ENCODE measurements around the gene GLDC.

The GLDC gene

DNA sequence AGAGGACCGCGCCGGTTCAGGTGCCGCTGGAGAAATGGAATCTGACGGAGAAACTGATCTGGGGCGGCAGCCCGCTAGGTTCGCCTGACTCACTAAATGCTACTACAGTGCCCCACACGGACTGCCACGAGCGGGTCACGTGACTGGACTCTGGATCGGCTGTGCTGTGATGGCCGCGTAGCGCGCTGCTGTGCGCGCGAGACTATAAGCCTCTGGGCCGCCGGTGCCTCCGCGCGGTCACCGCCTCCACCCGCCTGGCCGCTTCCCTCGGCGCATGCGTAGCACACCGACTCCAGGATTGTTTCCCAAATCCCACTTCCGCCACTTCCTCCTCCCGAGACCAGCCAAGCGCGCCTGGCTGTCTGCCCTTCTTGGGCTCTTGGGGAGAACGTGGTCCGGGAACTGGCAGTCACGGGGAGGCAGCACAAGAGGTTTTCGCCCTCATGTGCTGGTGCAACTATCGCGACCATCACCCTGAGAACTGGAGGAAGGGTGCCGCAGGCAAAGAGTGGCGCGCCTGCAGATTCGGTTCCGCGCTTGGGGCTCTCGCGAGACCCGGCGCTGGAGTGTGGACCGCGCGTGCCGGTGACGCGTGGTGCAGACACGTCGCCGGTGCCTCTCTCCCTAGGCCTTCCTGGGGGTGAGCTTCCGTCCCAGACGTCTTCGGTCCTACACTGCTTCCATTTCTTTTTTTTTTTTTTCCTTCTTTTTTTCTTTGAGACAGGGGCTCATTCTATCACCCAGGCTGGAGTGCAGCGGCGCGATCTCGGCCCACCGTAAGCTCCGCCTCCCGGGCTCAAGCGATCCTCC is 35.8 kb upstream of the GLDC start:
- TF ChIP-seq, protein P1, sequence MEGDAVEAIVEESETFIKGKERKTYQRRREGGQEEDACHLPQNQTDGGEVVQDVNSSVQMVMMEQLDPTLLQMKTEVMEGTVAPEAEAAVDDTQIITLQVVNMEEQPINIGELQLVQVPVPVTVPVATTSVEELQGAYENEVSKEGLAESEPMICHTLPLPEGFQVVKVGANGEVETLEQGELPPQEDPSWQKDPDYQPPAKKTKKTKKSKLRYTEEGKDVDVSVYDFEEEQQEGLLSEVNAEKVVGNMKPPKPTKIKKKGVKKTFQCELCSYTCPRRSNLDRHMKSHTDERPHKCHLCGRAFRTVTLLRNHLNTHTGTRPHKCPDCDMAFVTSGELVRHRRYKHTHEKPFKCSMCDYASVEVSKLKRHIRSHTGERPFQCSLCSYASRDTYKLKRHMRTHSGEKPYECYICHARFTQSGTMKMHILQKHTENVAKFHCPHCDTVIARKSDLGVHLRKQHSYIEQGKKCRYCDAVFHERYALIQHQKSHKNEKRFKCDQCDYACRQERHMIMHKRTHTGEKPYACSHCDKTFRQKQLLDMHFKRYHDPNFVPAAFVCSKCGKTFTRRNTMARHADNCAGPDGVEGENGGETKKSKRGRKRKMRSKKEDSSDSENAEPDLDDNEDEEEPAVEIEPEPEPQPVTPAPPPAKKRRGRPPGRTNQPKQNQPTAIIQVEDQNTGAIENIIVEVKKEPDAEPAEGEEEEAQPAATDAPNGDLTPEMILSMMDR (IDR thresholded peaks at IDR 0.05), result no peak

DNA sequence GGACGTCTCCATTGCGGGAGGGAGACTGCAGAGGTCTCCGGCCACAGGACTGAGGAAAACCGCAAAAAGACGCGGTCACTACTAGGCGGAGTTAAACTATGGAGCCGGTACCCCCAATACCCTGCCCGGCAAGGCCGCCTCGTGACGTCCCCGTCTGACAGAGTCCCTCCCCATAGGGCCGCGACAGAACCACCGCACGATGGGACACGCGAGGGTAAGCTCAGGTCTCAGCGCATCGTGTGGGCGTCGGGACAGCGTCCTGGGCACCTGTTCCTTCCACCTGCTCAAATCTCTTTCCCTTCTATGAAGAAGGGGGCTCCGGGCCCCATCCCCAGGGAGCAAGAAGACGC is 35.2 kb upstream of the GLDC start:
- TF ChIP-seq, protein P1 (IDR thresholded peaks at IDR 0.05), result no peak

DNA sequence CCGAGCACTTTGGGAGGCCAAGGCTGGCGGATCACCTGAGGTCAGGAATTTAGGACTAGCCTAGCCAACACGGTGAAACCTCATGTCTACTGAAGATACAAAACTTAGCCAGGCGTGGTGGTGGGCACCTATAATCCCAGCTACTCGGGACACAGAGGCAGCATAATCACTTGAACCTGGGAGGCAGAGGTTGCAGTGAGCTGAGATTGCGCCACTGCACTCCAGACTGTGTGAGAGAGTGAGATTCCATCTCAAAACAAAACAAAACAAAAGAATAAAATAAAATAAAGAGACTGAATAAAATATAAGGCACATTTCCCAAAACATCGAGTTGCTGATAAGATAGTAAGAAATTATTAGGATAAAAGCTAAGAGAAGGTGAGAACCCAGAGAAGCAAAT is 32.3 kb upstream of the GLDC start:
- TF ChIP-seq, protein P1 (IDR thresholded peaks at IDR 0.05), result no peak

DNA sequence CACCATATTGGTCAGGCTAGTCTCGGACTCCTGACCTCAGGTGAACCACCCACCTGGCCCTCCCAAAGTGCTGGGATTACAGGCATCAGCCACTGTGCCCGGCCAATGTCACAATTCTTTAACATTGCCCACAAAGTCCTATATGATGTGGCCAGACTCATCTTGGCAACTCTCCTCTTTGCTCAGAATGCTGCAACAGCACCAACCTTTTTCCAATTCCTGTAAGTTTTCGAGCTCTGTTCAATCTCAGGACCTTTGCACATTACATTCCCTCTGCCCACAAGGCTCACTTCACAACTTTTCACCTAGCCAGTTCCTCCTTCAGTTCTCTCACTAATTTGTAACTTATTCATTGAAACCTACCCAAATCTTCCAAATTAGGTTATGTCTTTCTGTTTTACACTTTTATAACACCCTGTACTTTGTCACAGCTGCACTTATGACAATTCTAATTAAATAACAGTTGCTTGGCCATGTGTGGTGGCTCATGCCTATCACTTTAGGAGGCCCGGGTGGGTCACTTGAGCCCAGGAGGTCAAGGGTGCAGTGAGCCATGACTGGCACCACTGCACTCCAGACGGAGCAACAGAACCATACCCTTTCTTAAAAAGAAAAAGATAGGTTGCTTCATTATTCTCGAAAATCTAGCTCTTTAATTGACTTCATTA is 30.9 kb upstream of the GLDC start:
- TF ChIP-seq, protein P1 (IDR thresholded peaks at IDR 0.05), result no peak

DNA sequence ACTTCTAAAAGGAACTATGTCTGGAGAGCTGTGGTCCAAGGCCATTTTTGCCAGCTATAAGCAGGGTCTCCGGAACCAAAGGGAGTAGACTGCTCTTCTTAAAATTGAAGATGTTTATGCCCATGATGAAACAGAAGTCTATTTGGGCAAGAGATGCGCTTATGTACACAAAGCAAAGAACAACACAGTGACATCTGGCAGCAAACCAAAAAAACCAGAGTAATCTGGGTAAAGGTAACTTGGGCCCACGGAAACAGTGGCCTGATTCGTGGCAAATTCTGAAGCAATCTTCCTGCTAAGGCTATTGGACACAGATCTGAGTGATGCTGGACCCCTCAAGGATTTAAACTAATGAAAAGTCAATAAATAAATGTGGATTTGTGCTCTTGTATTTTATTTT is 29.7 kb upstream of the GLDC start:
- TF ChIP-seq, protein P1 (IDR thresholded peaks at IDR 0.05), result no peak

DNA sequence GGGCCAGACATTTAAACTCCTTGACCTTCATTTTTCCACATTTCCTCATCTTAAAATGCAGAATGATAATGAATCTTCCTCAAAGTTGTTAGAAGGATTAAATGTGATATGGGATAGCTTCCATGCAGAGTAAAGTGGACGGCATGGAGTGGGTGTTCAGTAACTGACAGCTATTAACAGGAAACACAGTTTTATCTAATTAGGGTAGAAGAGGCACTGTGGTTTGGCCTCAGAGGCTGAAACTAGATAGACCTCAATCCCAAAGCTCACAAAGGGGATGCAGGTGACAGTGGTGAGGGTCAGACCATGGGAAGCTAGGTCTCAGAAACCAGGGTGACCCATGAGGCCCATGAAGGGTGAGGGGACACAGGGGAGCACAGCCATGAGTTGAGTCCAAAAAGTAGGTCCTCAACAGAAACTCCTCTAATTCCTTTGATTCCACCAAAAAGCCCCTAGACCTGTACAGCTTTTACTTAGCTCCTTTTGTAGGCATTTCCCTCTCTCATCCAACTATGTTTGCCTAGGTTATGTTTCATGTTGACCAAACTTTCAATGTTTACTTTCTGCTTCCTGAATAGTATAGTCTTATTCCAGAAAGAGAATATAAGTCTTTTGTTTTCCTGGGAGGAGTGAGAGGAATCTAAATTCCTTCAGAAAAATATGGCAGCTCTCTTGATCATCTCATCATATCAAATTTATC is 27.9 kb upstream of the GLDC start:
- TF ChIP-seq, protein P1 (IDR thresholded peaks at IDR 0.05), result no peak

DNA sequence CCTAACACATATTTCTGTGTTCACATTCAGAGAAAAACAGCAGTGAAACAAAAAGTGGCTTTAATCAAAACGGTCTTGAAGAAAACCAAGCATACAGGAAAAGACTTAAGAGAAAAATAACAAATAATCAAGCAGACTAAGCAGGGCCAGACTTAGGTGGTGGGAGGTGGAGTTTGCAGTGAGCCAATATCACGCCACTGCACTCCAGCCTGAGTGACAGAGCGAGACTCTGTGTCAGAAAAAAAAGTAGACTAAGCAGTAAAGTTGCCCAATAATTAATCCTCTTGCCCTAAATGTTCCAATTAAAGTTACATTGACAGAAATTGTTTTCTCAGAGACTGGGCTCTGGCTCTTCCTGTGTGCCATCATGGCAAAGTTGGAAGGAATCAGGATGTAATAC is 26.6 kb upstream of the GLDC start:
- TF ChIP-seq, protein P1 (IDR thresholded peaks at IDR 0.05), result no peak
